Mesenchymal stem cell (in vitro differentiated cells and primary cell): ENCODE results near the gene SSC4D.
"Not testable (repeated sequence)": the region's sequence is repeated elsewhere in the genome, so short reads cannot be mapped to it uniquely, and the experiment has no call there.

Source experiments
- DNase-seq: peaks from one replicate; pipeline ENCODE4 v3.0.0-alpha.2; 2013
- H2AFZ ChIP-seq: one replicate; pipeline ENCODE4 v1.6.1; 2013; ENCODE audit warnings: low read depth, mild to moderate bottlenecking, control low read depth, inconsistent platforms, low read length, moderate library complexity
- H2AK5ac ChIP-seq: 2 replicates; pipeline ENCODE4 v1.6.1; 2013; ENCODE audit warnings: low read length, moderate library complexity, mild to moderate bottlenecking, inconsistent platforms; ENCODE audit not compliant: severe bottlenecking
- H2BK120ac ChIP-seq: one replicate; pipeline ENCODE4 v1.6.1; 2013; ENCODE audit warnings: low read depth, mild to moderate bottlenecking, inconsistent platforms, low read length, moderate library complexity
- H2BK12ac ChIP-seq, 2 experiments: one replicate each; pipeline ENCODE4 v1.6.1; 2013; ENCODE audit warnings: inconsistent platforms in 2 of 2, low read length in 2 of 2, mild to moderate bottlenecking in 2 of 2, moderate library complexity in 2 of 2, control low read depth in 1 of 2
- H2BK15ac ChIP-seq: one replicate; pipeline ENCODE4 v1.6.1; 2013; ENCODE audit warnings: mild to moderate bottlenecking, low read depth, inconsistent platforms; ENCODE audit not compliant: poor library complexity, severe bottlenecking
- H2BK5ac ChIP-seq: 2 replicates; pipeline ENCODE4 v1.6.1; 2013; ENCODE audit warnings: low read depth, mild to moderate bottlenecking, low read length, control low read depth, inconsistent platforms; ENCODE audit not compliant: poor library complexity, severe bottlenecking
- H3K14ac ChIP-seq, 2 experiments: one replicate each; pipeline ENCODE4 v1.6.1; 2013; ENCODE audit warnings: inconsistent platforms in 2 of 2, low read length in 2 of 2, control low read depth in 1 of 2, mild to moderate bottlenecking in 1 of 2, moderate library complexity in 1 of 2
- H3K18ac ChIP-seq, 2 experiments: one replicate each; pipeline ENCODE4 v1.6.1; 2013; ENCODE audit warnings: inconsistent platforms in 2 of 2, low read length in 2 of 2, control low read depth in 1 of 2, low read depth in 1 of 2, mild to moderate bottlenecking in 1 of 2
- H3K23ac ChIP-seq, 2 experiments: one replicate each; pipeline ENCODE4 v1.6.1; 2013; ENCODE audit warnings: inconsistent platforms in 2 of 2, low read length in 2 of 2, mild to moderate bottlenecking in 2 of 2, moderate library complexity in 2 of 2, control low read depth in 1 of 2
- H3K27ac ChIP-seq: 2 replicates; pipeline ENCODE4 v1.5.1; 2013; ENCODE audit warnings: mild to moderate bottlenecking, moderate library complexity, low read length, control low read depth, inconsistent platforms; ENCODE audit not compliant: poor library complexity, severe bottlenecking
- H3K27me3 ChIP-seq, 2 experiments: 2 replicates each; pipeline versions ENCODE4 v1.6.1 to v1.7.0; 2013; ENCODE audit warnings: low read length in 2 of 2, mild to moderate bottlenecking in 2 of 2, moderate library complexity in 2 of 2, control low read depth in 1 of 2, inconsistent platforms in 1 of 2; ENCODE audit not compliant: control insufficient read depth in 1 of 2, insufficient read depth in 1 of 2
- H3K36me3 ChIP-seq, 2 experiments: 2 replicates each; pipeline versions ENCODE4 v1.6.1 to v1.7.0; 2013; ENCODE audit warnings: low read length in 2 of 2, control low read depth in 1 of 2, inconsistent platforms in 1 of 2, low read depth in 1 of 2, mild to moderate bottlenecking in 1 of 2; ENCODE audit not compliant: insufficient read depth in 2 of 2, control insufficient read depth in 1 of 2
- H3K4ac ChIP-seq, 2 experiments: one replicate each; pipeline ENCODE4 v1.6.1; 2013; ENCODE audit warnings: inconsistent platforms in 2 of 2, low read length in 2 of 2, mild to moderate bottlenecking in 2 of 2, moderate library complexity in 2 of 2, control low read depth in 1 of 2, low read depth in 1 of 2
- H3K4me1 ChIP-seq: 2 replicates; pipeline ENCODE4 v1.6.1; 2013; ENCODE audit warnings: low read depth, low read length, control low read depth; ENCODE audit not compliant: control insufficient read depth, insufficient read depth
- H3K4me2 ChIP-seq: 2 replicates; pipeline ENCODE4 v1.6.1; 2013; ENCODE audit warnings: low read length, mild to moderate bottlenecking, inconsistent platforms; ENCODE audit not compliant: poor library complexity, severe bottlenecking
- H3K4me3 ChIP-seq, 2 experiments: 2 replicates each; pipeline versions ENCODE4 v1.5.1 to v1.7.0; 2013; ENCODE audit warnings: low read length in 2 of 2, mild to moderate bottlenecking in 2 of 2, control low read depth in 1 of 2, low read depth in 1 of 2; ENCODE audit not compliant: insufficient read depth in 1 of 2
- H3K79me1 ChIP-seq: replicated peaks from 2 replicates; pipeline ENCODE4 v1.6.1; 2013; ENCODE audit warnings: mild to moderate bottlenecking, control low read depth, low read length, inconsistent platforms; ENCODE audit not compliant: poor library complexity, severe bottlenecking
- H3K9ac ChIP-seq: 2 replicates; pipeline ENCODE4 v1.7.0; 2013; ENCODE audit warnings: mild to moderate bottlenecking, low read length, moderate library complexity
- H3K9me3 ChIP-seq: 2 replicates; pipeline ENCODE4 v1.7.0; 2013; ENCODE audit warnings: mild to moderate bottlenecking, low read length; ENCODE audit not compliant: control insufficient read depth
- H4K8ac ChIP-seq: one replicate; pipeline ENCODE4 v1.6.1; 2013; ENCODE audit warnings: inconsistent platforms, mild to moderate bottlenecking, low read length, moderate library complexity
- H4K91ac ChIP-seq: one replicate; pipeline ENCODE4 v1.6.1; 2013; ENCODE audit warnings: mild to moderate bottlenecking, low read length, inconsistent platforms
- WGBS: methylation state at CpG from one replicate; pipeline ENCODE4 v1.1.7; 2013; ENCODE audit warnings: mixed read lengths; 5-methylcytosine and 5-hydroxymethylcytosine counted together

The SSC4D gene

GRCh38 chr7:76395965-76396726 is 13.4 kb downstream of the SSC4D start:
- DNase-seq, result no peak
- no peak overlapping the region for H2BK15ac ChIP-seq
- no peak overlapping the region for H3K4ac ChIP-seq
- no peaks in the 10 kb centered on the region for H3K79me1 ChIP-seq
- H3K14ac ChIP-seq, result no peak overlapping the region
- H2AFZ ChIP-seq, result no peak overlapping the region
- H2BK12ac ChIP-seq, result no peak overlapping the region
- no peak overlapping the region for H3K18ac ChIP-seq
- H3K23ac ChIP-seq, result no peak overlapping the region
- no peaks in the 10 kb centered on the region for H3K9me3 ChIP-seq
- H3K9ac ChIP-seq, result no peak overlapping the region
- H3K27me3 ChIP-seq, result no peaks in the 10 kb centered on the region
- H2AK5ac ChIP-seq, result no peak overlapping the region
- no peak overlapping the region for H2BK120ac ChIP-seq
- H2BK5ac ChIP-seq, result no peak overlapping the region
- H3K4me3 ChIP-seq, result no peak overlapping the region
- H4K8ac ChIP-seq, result no peak overlapping the region
- no peak overlapping the region for H3K27ac ChIP-seq
- 65% methylated on average over 13 of the region's 13 CpGs for WGBS
- peaks cover 17% of the 10 kb centered on the region for H3K4me1 ChIP-seq
- H4K91ac ChIP-seq, result no peak overlapping the region
- no peak overlapping the region for H3K4me2 ChIP-seq
- peaks cover 0 to 5% of the 10 kb centered on the region in 2 experiments for H3K36me3 ChIP-seq

DNA sequence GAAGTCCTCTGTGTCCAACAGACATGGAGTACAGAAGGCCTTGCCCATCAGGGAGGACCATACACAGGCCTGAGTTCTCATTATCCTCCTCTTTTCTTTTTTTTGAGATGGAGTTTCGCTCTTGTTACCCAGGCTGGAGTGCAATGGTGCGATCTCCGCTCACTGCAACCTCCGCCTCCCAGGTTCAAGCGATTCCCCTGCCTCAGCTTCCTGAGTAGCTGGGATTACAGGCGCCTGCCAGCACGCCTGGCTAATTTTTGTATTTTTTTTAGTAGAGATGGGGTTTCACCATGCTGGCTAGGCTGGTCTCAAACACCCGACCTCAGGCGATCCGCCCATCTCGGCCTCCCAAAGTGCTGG is 13.9 kb downstream of the SSC4D start:
- 86% methylated on average over 7 of the region's 11 CpGs for WGBS
- H2AK5ac ChIP-seq, H3K36me3 ChIP-seq: not testable (repeated sequence)

GRCh38 chr7:76394957-76395356 is 14.5 kb downstream of the SSC4D start:
- H2AK5ac ChIP-seq, result peak overlapping the region; percentile 60
- peaks cover 0 to 5% of the 10 kb centered on the region in 2 experiments for H3K36me3 ChIP-seq
- no peak overlapping the region for H3K14ac ChIP-seq
- H3K27ac ChIP-seq, result no peak overlapping the region
- H3K27me3 ChIP-seq, result no peaks in the 10 kb centered on the region
- H3K9ac ChIP-seq, result no peak overlapping the region
- H4K8ac ChIP-seq, result no peak overlapping the region
- H2BK120ac ChIP-seq, result no peak overlapping the region
- WGBS, result 96% methylated on average over 9 of the region's 9 CpGs
- H3K4me1 ChIP-seq, result peaks cover 17% of the 10 kb centered on the region
- H2BK5ac ChIP-seq, result no peak overlapping the region
- H4K91ac ChIP-seq, result no peak overlapping the region
- peak overlapping the region in 1 of 2 experiments; percentile 48 for H3K18ac ChIP-seq
- peak overlapping the region in 1 of 2 experiments; percentile 15 for H3K23ac ChIP-seq
- no peaks in the 10 kb centered on the region for H3K79me1 ChIP-seq
- H3K9me3 ChIP-seq, result no peaks in the 10 kb centered on the region
- H3K4me3 ChIP-seq, result no peak overlapping the region
- no peak overlapping the region for H2BK15ac ChIP-seq
- peak overlapping the region in 1 of 2 experiments; percentile 52 for H2BK12ac ChIP-seq
- H3K4ac ChIP-seq, result no peak overlapping the region
- H3K4me2 ChIP-seq, result no peak overlapping the region
- no peak overlapping the region for H2AFZ ChIP-seq
- no peak for DNase-seq

More for the DNA sequence above, 13.9 kb downstream of the SSC4D start:
- not testable (repeated sequence) for H2BK15ac ChIP-seq, H3K27me3 ChIP-seq, H2AFZ ChIP-seq, H3K4me3 ChIP-seq, H3K4ac ChIP-seq, H3K23ac ChIP-seq, H3K79me1 ChIP-seq, H2BK12ac ChIP-seq, H3K9ac ChIP-seq, H3K9me3 ChIP-seq, H3K27ac ChIP-seq, H3K14ac ChIP-seq, H3K4me2 ChIP-seq, H2BK5ac ChIP-seq, DNase-seq, H4K8ac ChIP-seq, H2BK120ac ChIP-seq, H4K91ac ChIP-seq, H3K18ac ChIP-seq
- H3K4me1 ChIP-seq, result peaks cover 17% of the 10 kb centered on the region

DNA sequence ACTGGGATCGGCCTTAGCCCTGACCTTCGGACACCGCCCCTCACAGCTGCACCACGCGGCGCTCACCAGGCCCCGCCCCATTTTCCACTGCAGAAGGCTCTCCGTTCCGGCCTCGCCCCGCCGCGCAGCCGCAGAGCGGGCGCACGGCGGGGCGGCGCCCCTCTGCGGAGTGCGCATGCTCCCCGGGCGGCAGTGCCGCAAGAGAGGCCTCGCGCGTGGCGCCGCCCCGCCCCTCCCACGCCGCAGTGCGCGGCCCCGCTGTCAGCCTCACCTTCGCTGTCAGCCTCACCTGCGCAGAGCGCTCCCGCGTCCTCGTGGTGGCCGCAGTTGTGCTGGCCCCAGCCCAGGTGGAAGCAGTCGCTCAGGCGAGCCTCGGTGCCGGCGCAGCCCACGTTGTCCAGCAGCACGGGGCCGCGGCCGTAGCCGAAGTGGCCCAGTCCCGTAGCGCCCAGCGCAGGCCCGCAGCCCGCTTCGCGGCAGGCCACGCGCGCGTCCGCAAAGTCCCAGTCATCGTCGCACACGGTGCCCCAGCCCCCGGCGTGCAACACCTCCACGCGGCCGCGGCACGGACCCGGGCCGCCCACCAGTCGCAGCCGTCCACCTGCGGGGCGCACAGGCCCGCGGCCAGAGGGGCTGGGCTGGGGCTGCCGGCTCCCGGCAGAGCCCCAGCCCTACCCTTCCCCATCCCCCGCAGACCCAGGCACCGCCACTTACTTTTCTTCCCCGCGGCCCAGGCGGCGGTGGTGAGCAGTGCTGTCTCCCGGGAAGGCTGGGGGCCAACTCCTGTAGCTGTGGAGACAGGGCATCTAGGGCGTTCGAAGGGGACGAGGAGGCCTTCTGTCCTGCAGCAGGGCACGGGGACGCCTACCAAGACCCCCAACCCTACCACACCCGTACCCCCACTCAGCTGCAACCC is 16.1 kb downstream of the SSC4D start:
- peak overlapping the region; percentile 67 to 98 for H3K23ac ChIP-seq
- peak overlapping the region in 1 of 2 experiments; percentile 82 for H2BK12ac ChIP-seq
- H4K8ac ChIP-seq, result peak overlapping the region; percentile 98
- peak overlapping the region; percentile 80 for H2BK15ac ChIP-seq
- no peak overlapping the region for H2AK5ac ChIP-seq
- peak overlapping the region; percentile 53 for H2BK5ac ChIP-seq
- 7% methylated on average over 78 of the region's 99 CpGs for WGBS
- H3K4me3 ChIP-seq, result peak overlapping the region; percentile 82 to 84
- H3K79me1 ChIP-seq, result no peaks in the 10 kb centered on the region
- peak overlapping the region; percentile 94 for H3K4me2 ChIP-seq
- peak overlapping the region in 1 of 2 experiments; percentile 100 for H3K14ac ChIP-seq
- H2BK120ac ChIP-seq, result peak overlapping the region; percentile 54
- H3K36me3 ChIP-seq, result peaks cover 0 to 5% of the 10 kb centered on the region in 2 experiments
- H3K18ac ChIP-seq, result peak overlapping the region; percentile 97 to 100
- peak overlapping the region; percentile 100 for H2AFZ ChIP-seq
- no peaks in the 10 kb centered on the region for H3K9me3 ChIP-seq
- no peak overlapping the region for H3K27ac ChIP-seq
- no peaks in the 10 kb centered on the region for H3K27me3 ChIP-seq
- DNase-seq, result peak; percentile 82
- peak overlapping the region; percentile 98 for H4K91ac ChIP-seq
- peak overlapping the region; percentile 89 for H3K9ac ChIP-seq
- peak overlapping the region; percentile 94 to 99 for H3K4ac ChIP-seq
- peaks cover 22% of the 10 kb centered on the region for H3K4me1 ChIP-seq
